GM19467 (cell line): ENCODE data around the gene TMTC1.

ENCODE experiments used
- ATAC-seq: cut with Tn5 transposase; IDR thresholded peaks from one replicate; pipeline ENCODE4 v1.9.1; 2021; ENCODE audit warnings: mild to moderate bottlenecking, moderate library complexity; ENCODE audit not compliant: unreplicated experiment

The TMTC1 gene

GRCh38 chr12:29497588-29497987 is 286.2 kb downstream of the TMTC1 start, which contains the start of gene OVCH1:
Gene OVCH1, minus strand, starts transcription at chr12:29497686. Its CDS starts 0 bp downstream, at chr12:29497686.
- ATAC-seq, result no peak

GRCh38 chr12:29492891-29493290 is 290.9 kb downstream of the TMTC1 start:
- ATAC-seq, result no peak

- ATAC-seq, result no peak
Measured at GRCh38 chr12:29486972-29487371, 296.8 kb downstream of the TMTC1 start.

GRCh38 chr12:29463198-29463597 is 320.5 kb downstream of the TMTC1 start:
- no peak for ATAC-seq

GRCh38 chr12:29460082-29460481 is 323.7 kb downstream of the TMTC1 start:
- no peak for ATAC-seq

- no peak for ATAC-seq
Measured at GRCh38 chr12:29455087-29455486, 328.7 kb downstream of the TMTC1 start.

- no peak for ATAC-seq
Measured at GRCh38 chr12:29451888-29452287, 331.9 kb downstream of the TMTC1 start.
